Right lobe of liver (tissue), 6 donors: Measurements from ENCODE around the gene PPFIBP1. TPM values are rescaled to one million over a fixed set of nuclear protein-coding genes. Genes with fewer than 3 reads are reported as not detected.
A peak's percentile ranks its signal among the peaks of the same experiment; 100 is the strongest.
"Not testable (repeated sequence)": the region's sequence is repeated elsewhere in the genome, so short reads cannot be mapped to it uniquely, and the experiment has no call there.

ENCODE experiments used
- ATAC-seq, 4 donors: fragments of 200-7000 bp; cut with Tn5 transposase; one replicate each; pipeline ENCODE4 v1.9.1; 2020; ENCODE audit warnings: mild to moderate bottlenecking in 4 of 4, moderate library complexity in 4 of 4
- DNase-seq, 3 donors: peaks; one replicate each; pipeline ENCODE4 v3.0.0-alpha.2; 2020
- H3K27ac ChIP-seq, 3 donors: fragments of 200-600 bp; one replicate each; pipeline ENCODE4 v1.8.0; 2022
- H3K27me3 ChIP-seq, 2 donors: fragments of 200-600 bp; one replicate each; pipeline ENCODE4 v1.8.0; 2022
- H3K36me3 ChIP-seq, 4 donors: fragments of 200-600 bp; sonication (generic) in 1 of 4; one replicate each; pipeline versions ENCODE4 v1.5.1 to v1.8.0; 2017 to 2022; ENCODE audit warnings: control low read depth in 1 of 4
- H3K4me1 ChIP-seq, 4 donors: fragments of 200-600 bp; sonication (generic) in 1 of 4; one replicate each; pipeline versions ENCODE4 v1.5.1 to v1.8.0; 2017 to 2022; ENCODE audit warnings: control low read depth in 1 of 4
- H3K4me3 ChIP-seq, 3 donors: fragments of 200-600 bp; one replicate each; pipeline ENCODE4 v1.8.0; 2022
- H3K9me3 ChIP-seq, 4 donors: fragments of 200-600 bp; sonication (generic) in 1 of 4; one replicate each; pipeline versions ENCODE4 v1.5.1 to v1.8.0; 2017 to 2022; ENCODE audit warnings: control low read depth in 1 of 4
- CTCF ChIP-seq, 4 donors: fragments of 200-600 bp in 3 of 4; fragments of 450-650 bp in 1 of 4; IDR thresholded peaks; one replicate each; pipeline versions ENCODE4 v1.5.1 to v1.8.0; 2016 to 2022; ENCODE audit warnings: antibody characterized with exemption in 4 of 4, mild to moderate bottlenecking in 2 of 4
- POLR2A ChIP-seq: fragments of 450-650 bp; IDR thresholded peaks from one replicate; pipeline ENCODE4 v1.6.1; 2017; ENCODE audit warnings: antibody characterized with exemption, mild to moderate bottlenecking
- WGBS: methylation state at CpG from one replicate; pipeline ENCODE4 v1.1.6; 2018; ENCODE audit warnings: low coverage, low lambda C conversion rate; ENCODE audit not compliant: insufficient coverage; ENCODE audit errors: missing lambda C conversion rate; 5-methylcytosine and 5-hydroxymethylcytosine counted together
- intact Hi-C, 2 donors: fragments of 100-400 bp; cut with DNase I; formaldehyde crosslinking; loops; one replicate each; pipeline versions ENCODE4 v1.11.2 to v1.14.1; 2022
- total RNA-seq, 6 experiments: library from RNA; depleted of rRNA in 2 of 6; stranded (reverse); fragments of >200 nt in 2 of 6; fragmentation: NEBNext Ultra II Directional in 3 of 6; extraction: Animal tissue kit (Norgen Biotek cat#: 25700) in 3 of 6; gene quantifications; one replicate each; pipeline versions ENCODE4 v1.1.0 to v1.2.4, GENCODE V29; 2016 to 2023
- donor health status: DM: no; HTN: yes; CAD: no.
- donor health status: DM: no; HTN: no; CAD: no.
- donor health status: DM: no; HTN: no; CAD: no.
- donor health status: DM: no; HTN: yes; CAD: no.
- donor health status: DM: no; HTN: yes; CAD: no.

PPFIBP1 gene
- total RNA-seq, 6 experiments from 2014 or later: 24.1 to 53.9 (median 35.8) TPM

- H3K4me3 ChIP-seq: no peak overlapping the region
- ATAC-seq: peak; percentile 60 to 76 (median 66)
- H3K36me3 ChIP-seq: no peaks in the 10 kb centered on the region
- H3K9me3 ChIP-seq: no peaks in the 10 kb centered on the region
- WGBS: 50% methylated on average over 3 of the region's 3 CpGs
- intact Hi-C loops: no loop called here
- H3K27ac ChIP-seq: peak overlapping the region in 2 of 3 donors; percentile 41 to 51
- H3K4me1 ChIP-seq: peaks cover 0 to 30% (median 0%) of the 10 kb centered on the region in 4 donors
- DNase-seq: no peak
- no peaks in the 10 kb centered on the region for H3K27me3 ChIP-seq
- TF ChIP-seq CTCF (IDR thresholded peaks at IDR 0.05) (no peak), POLR2A (no peak)
These were observed 115.3 kb downstream of the PPFIBP1 start for GRCh38 chr12:27639265-27639664.

GRCh38 chr12:27640566-27641200 is 116.7 kb downstream of the PPFIBP1 start:
- 86% methylated on average over 7 of the region's 7 CpGs for WGBS
- H3K9me3 ChIP-seq, DNase-seq, intact Hi-C loops, H3K36me3 ChIP-seq, H3K4me3 ChIP-seq, H3K27ac ChIP-seq, H3K27me3 ChIP-seq: not testable (repeated sequence)
- peaks cover 0 to 30% (median 0%) of the 10 kb centered on the region in 4 donors for H3K4me1 ChIP-seq
- ATAC-seq: peak in 3 of 4 donors; percentile 32 to 52 (median 37)

GRCh38 chr12:27642361-27642760 is 118.4 kb downstream of the PPFIBP1 start:
- ATAC-seq, DNase-seq, H3K4me3 ChIP-seq, H3K9me3 ChIP-seq, H3K36me3 ChIP-seq, H3K27me3 ChIP-seq, H3K27ac ChIP-seq, intact Hi-C loops: not testable (repeated sequence)
- peaks cover 0 to 27% (median 0%) of the 10 kb centered on the region in 4 donors for H3K4me1 ChIP-seq
- WGBS: 89% methylated on average over 4 of the region's 4 CpGs

- DNase-seq, H3K36me3 ChIP-seq, intact Hi-C loops, ATAC-seq, H3K27ac ChIP-seq, H3K27me3 ChIP-seq, H3K4me3 ChIP-seq, H3K9me3 ChIP-seq: not testable (repeated sequence)
- WGBS: 100% methylated on average over 4 of the region's 7 CpGs
- H3K4me1 ChIP-seq: peaks cover 0 to 27% (median 0%) of the 10 kb centered on the region in 4 donors
These were observed 118.9 kb downstream of the PPFIBP1 start for GRCh38 chr12:27642892-27643291.

- Histone ChIP-seq H3K9me3 (no peaks in the 10 kb centered on the region), H3K27me3 (no peaks in the 10 kb centered on the region), H3K36me3 (peaks cover 0 to 3% (median 0%) of the 10 kb centered on the region in 4 donors), H3K4me1 (peaks cover 0 to 17% (median 0%) of the 10 kb centered on the region in 4 donors), H3K4me3 (no peak overlapping the region), H3K27ac (no peak overlapping the region)
- no peak for DNase-seq
- TF ChIP-seq POLR2A (no peak), CTCF (IDR thresholded peaks at IDR 0.05) (no peak)
- 91% methylated on average over 4 of the region's 4 CpGs for WGBS
- ATAC-seq: no peak
- intact Hi-C loops: no loop called here
These were observed 120.3 kb downstream of the PPFIBP1 start for GRCh38 chr12:27644158-27644845.

- ATAC-seq (no peak), DNase-seq (no peak)
- no peak overlapping the region for H3K27ac ChIP-seq
- no peaks in the 10 kb centered on the region for H3K9me3 ChIP-seq
- H3K4me1 ChIP-seq: peaks cover 0 to 3% (median 0%) of the 10 kb centered on the region in 4 donors
- H3K4me3 ChIP-seq: no peak overlapping the region
- peaks cover 0 to 3% (median 0%) of the 10 kb centered on the region in 4 donors for H3K36me3 ChIP-seq
- no peak for TF ChIP-seq POLR2A
- no peak for TF ChIP-seq CTCF (IDR thresholded peaks at IDR 0.05)
- H3K27me3 ChIP-seq: no peaks in the 10 kb centered on the region
- WGBS: 75% methylated on average over 3 of the region's 3 CpGs
- intact Hi-C loops: no loop called here
These were observed 121.7 kb downstream of the PPFIBP1 start for GRCh38 chr12:27645671-27646070.
